GM23338 (cell line): ENCODE results near the gene CATSPERE. TPM values are rescaled to one million over a fixed set of nuclear protein-coding genes. Genes with fewer than 3 reads are reported as not detected.

Experiments used
- ATAC-seq: fragments of 200-7000 bp; cut with Tn5 transposase; 3 replicates; pipeline ENCODE4 v1.9.1; 2020
- DNase-seq: peaks from one replicate; pipeline ENCODE4 v3.0.0-alpha.2; 2015; ENCODE audit warnings: low spot score
- H2AFZ ChIP-seq: fragments of 200-600 bp; sonication (generic); 2 replicates; pipeline ENCODE4 v1.8.0; 2016; ENCODE audit warnings: antibody characterized with exemption, mild to moderate bottlenecking, moderate library complexity
- H3F3A ChIP-seq: fragments of 200-600 bp; sonication (generic); replicated peaks from 2 replicates; pipeline ENCODE4 v1.8.0; 2017; ENCODE audit warnings: antibody characterized with exemption, mixed run types, low read depth
- H3K27ac ChIP-seq: fragments of 200-600 bp; sonication (generic); 2 replicates; pipeline ENCODE4 v1.6.1; 2016; ENCODE audit warnings: low read depth
- H3K27me3 ChIP-seq: fragments of 200-600 bp; sonication (generic); 2 replicates; pipeline ENCODE4 v1.8.0; 2016; ENCODE audit warnings: mild to moderate bottlenecking, mixed run types, moderate library complexity; ENCODE audit not compliant: insufficient read depth
- H3K36me3 ChIP-seq: fragments of 200-600 bp; sonication (generic); 2 replicates; pipeline ENCODE4 v1.8.0; 2016; ENCODE audit warnings: mild to moderate bottlenecking; ENCODE audit not compliant: insufficient read depth
- H3K4me1 ChIP-seq: fragments of 200-600 bp; sonication (generic); 2 replicates; pipeline ENCODE4 v1.8.0; 2016; ENCODE audit warnings: mild to moderate bottlenecking, moderate library complexity; ENCODE audit not compliant: insufficient read depth
- H3K4me2 ChIP-seq: fragments of 200-600 bp; sonication (generic); 2 replicates; pipeline ENCODE4 v1.7.1; 2017; ENCODE audit warnings: mixed run types
- H3K4me3 ChIP-seq: fragments of 200-600 bp; sonication (generic); 2 replicates; pipeline ENCODE4 v1.6.1; 2016; ENCODE audit warnings: mixed run types
- H3K79me2 ChIP-seq: fragments of 200-600 bp; sonication (generic); replicated peaks from 2 replicates; pipeline ENCODE4 v1.8.0; 2017; ENCODE audit warnings: mild to moderate bottlenecking; ENCODE audit not compliant: insufficient read depth
- H3K9me2 ChIP-seq: fragments of 200-600 bp; sonication (generic); 2 replicates; pipeline ENCODE4 v1.8.0; 2017; ENCODE audit not compliant: insufficient read depth
- H4K20me1 ChIP-seq: fragments of 200-600 bp; sonication (generic); replicated peaks from 2 replicates; pipeline ENCODE4 v1.8.0; 2017; ENCODE audit warnings: mild to moderate bottlenecking; ENCODE audit not compliant: insufficient read depth
- H3K27ac Mint-ChIP-seq: 2 replicates; pipeline ENCODE4 v1.8.0; 2020; ENCODE audit warnings: inconsistent platforms, mild to moderate bottlenecking, moderate library complexity, mixed read lengths
- H3K27me3 Mint-ChIP-seq: 3 replicates; pipeline ENCODE4 v1.8.0; 2022; ENCODE audit warnings: low read depth, mild to moderate bottlenecking, moderate library complexity, mixed read lengths, inconsistent platforms; ENCODE audit not compliant: insufficient read depth, poor library complexity
- H3K36me3 Mint-ChIP-seq: 3 replicates; pipeline ENCODE4 v1.8.0; 2021; ENCODE audit warnings: low read depth, mild to moderate bottlenecking, inconsistent platforms, moderate library complexity, mixed read lengths
- H3K4me1 Mint-ChIP-seq: 3 replicates; pipeline ENCODE4 v1.8.0; 2020; ENCODE audit warnings: mild to moderate bottlenecking, inconsistent platforms, mixed read lengths
- H3K4me3 Mint-ChIP-seq: 3 replicates; pipeline ENCODE4 v1.8.0; 2021; ENCODE audit warnings: moderate library complexity, mild to moderate bottlenecking, inconsistent platforms, mixed read lengths
- H3K9me3 Mint-ChIP-seq: 3 replicates; pipeline ENCODE4 v1.8.0; 2020; ENCODE audit warnings: moderate library complexity, mild to moderate bottlenecking, inconsistent platforms, mixed read lengths
- CREB1 ChIP-seq: fragments of 250-450 bp; sonication (Bioruptor Pico); IDR thresholded peaks from 2 replicates; pipeline ENCODE4 v1.5.0; 2020; ENCODE audit warnings: low read depth, mild to moderate bottlenecking, moderate library complexity
- CTCF ChIP-seq, 2 experiments: fragments of 200-600 bp in 1 of 2; sonication (generic) in 1 of 2; conservative IDR thresholded peaks; 2 replicates each; pipeline versions ENCODE4 v1.5.1 to v1.6.1; 2016 to 2017; ENCODE audit warnings: antibody characterized with exemption in 2 of 2, low read depth in 2 of 2, mild to moderate bottlenecking in 2 of 2, moderate library complexity in 1 of 2
- ETS1 ChIP-seq: IDR thresholded peaks from 2 replicates; pipeline ENCODE4 v1.6.1; 2016; ENCODE audit warnings: antibody characterized with exemption
- EZH2 ChIP-seq: fragments of 200-600 bp; sonication (generic); IDR thresholded peaks from one replicate; pipeline ENCODE4 v1.8.0; 2017; ENCODE audit warnings: antibody characterized with exemption, mild to moderate bottlenecking, low read depth; ENCODE audit not compliant: unreplicated experiment
- EZH2phosphoT487 ChIP-seq: fragments of 200-600 bp; sonication (generic); IDR thresholded peaks from one replicate; pipeline ENCODE4 v1.8.1; 2018; ENCODE audit warnings: antibody characterized with exemption; ENCODE audit not compliant: unreplicated experiment
- JUNB ChIP-seq: IDR thresholded peaks from one replicate; pipeline ENCODE4 v1.6.1; 2016; ENCODE audit warnings: antibody characterized with exemption; ENCODE audit not compliant: unreplicated experiment
- NANOG ChIP-seq: IDR thresholded peaks from 2 replicates; pipeline ENCODE4 v1.6.1; 2016; ENCODE audit warnings: antibody characterized with exemption, borderline replicate concordance
- POLR2AphosphoS5 ChIP-seq: IDR thresholded peaks from 2 replicates; pipeline ENCODE4 v1.6.1; 2016; ENCODE audit warnings: antibody characterized with exemption, low read depth
- ZNF114 ChIP-seq: fragments of 250-450 bp; sonication (Bioruptor Pico); IDR thresholded peaks from 2 replicates; pipeline ENCODE4 v1.5.0; 2020; ENCODE audit warnings: mild to moderate bottlenecking, moderate library complexity
- ZNF331 ChIP-seq: fragments of 250-450 bp; sonication (Bioruptor Pico); IDR thresholded peaks from 2 replicates; pipeline ENCODE4 v1.5.0; 2020; ENCODE audit warnings: low read depth, mild to moderate bottlenecking, moderate library complexity
- ZNF462 ChIP-seq: fragments of 250-450 bp; sonication (Bioruptor Pico); IDR thresholded peaks from 2 replicates; pipeline ENCODE4 v1.5.0; 2020; ENCODE audit warnings: mild to moderate bottlenecking, moderate library complexity
- polyA plus RNA-seq: library from polyadenylated mRNA; unstranded; fragments of >200 nt; fragmentation: Nextera tagmentation; extraction: Ambion mirVana; gene quantifications from 2 replicates; pipeline ENCODE4 v1.2.1, GENCODE V29; 2016
- total RNA-seq: library from RNA; depleted of rRNA; stranded (reverse); fragments of >200 nt; shearing (Covaris generic); gene quantifications from 2 replicates; pipeline ENCODE4 v1.2.3, GENCODE V29; 2014

Gene CATSPERE
- total and polyA plus RNA-seq, 2 experiments from 2014 or later, result 0.70 TPM; not detected in 1

- peak; percentile 48 for TF ChIP-seq CREB1 (CRISPR knock-in tag)
- TF ChIP-seq ZNF331 (CRISPR knock-in tag), result no peak
- peak; percentile 50; the same call in 1 of the 2 replicates for TF ChIP-seq NANOG
- TF ChIP-seq ZNF114 (CRISPR knock-in tag), result no peak
- TF ChIP-seq ZNF462 (CRISPR knock-in tag), result no peak
- TF ChIP-seq POLR2AphosphoS5, result peak; percentile 88
Observed at GRCh38 chr1:244652623-244653438, 191.8 kb downstream of the CATSPERE start, which contains the start of gene DESI2 (continued).

- H3K36me3 ChIP-seq, result no peaks in the 10 kb centered on the region
- peak overlapping the region; percentile 97 for H3K27ac ChIP-seq
- H3K79me2 ChIP-seq, result peaks cover 53% of the 10 kb centered on the region
- no peaks in the 10 kb centered on the region for H3F3A ChIP-seq
- peaks cover 2% of the 10 kb centered on the region for H3K27me3 Mint-ChIP-seq
- peaks cover 36% of the 10 kb centered on the region for H3K4me1 ChIP-seq
- H2AFZ ChIP-seq, result no peak overlapping the region
- peaks cover 19% of the 10 kb centered on the region; the same call in 1 of the 2 replicates for H4K20me1 ChIP-seq
- no peaks in the 10 kb centered on the region for H3K27me3 ChIP-seq
- no peak overlapping the region for H3K4me3 Mint-ChIP-seq
- H3K4me3 ChIP-seq, result peak overlapping the region; percentile 97
- H3K9me3 Mint-ChIP-seq, result no peaks in the 10 kb centered on the region
- H3K4me1 Mint-ChIP-seq, result peaks cover 38% of the 10 kb centered on the region
- ATAC-seq (peak; percentile 2), DNase-seq (peak; percentile 44)
- peaks cover 7% of the 10 kb centered on the region; the same call in 1 of the 2 replicates for H3K9me2 ChIP-seq
- H3K4me2 ChIP-seq, result peak overlapping the region; percentile 77
- H3K36me3 Mint-ChIP-seq, result peaks cover 19% of the 10 kb centered on the region
- H3K27ac Mint-ChIP-seq, result no peak overlapping the region
- TF ChIP-seq ZNF331 (CRISPR knock-in tag) (no peak), EZH2 (no peak), CTCF (conservative IDR thresholded peaks at IDR 0.05; ENCODE audit: low read depth in 2 of 2) (no peak), NANOG (no peak), ZNF114 (CRISPR knock-in tag) (no peak), POLR2AphosphoS5 (no peak), EZH2phosphoT487 (no peak), JUNB (no peak), ETS1 (no peak), CREB1 (CRISPR knock-in tag) (no peak)
Observed at GRCh38 chr1:244653439-244654107, 192.5 kb downstream of the CATSPERE start.
